Osteoblast (primary cell): ENCODE results near the gene TMEM61. TPM values are rescaled to one million over a fixed set of nuclear protein-coding genes. Genes with fewer than 3 reads are reported as not detected.

Source experiments
- DNase-seq: peaks from one replicate; pipeline ENCODE4 v3.0.0; 2011; ENCODE audit warnings: low spot score, mixed read lengths; ENCODE audit not compliant: insufficient read length; ENCODE audit errors: missing footprints
- H2AFZ ChIP-seq: 2 replicates; pipeline ENCODE4 v1.6.0; 2011; ENCODE audit warnings: mild to moderate bottlenecking, low read length
- H3K27ac ChIP-seq: 2 replicates; pipeline ENCODE4 v1.5.1; 2011; ENCODE audit warnings: mild to moderate bottlenecking, low read depth, low read length, moderate library complexity
- H3K27me3 ChIP-seq: 2 replicates; pipeline ENCODE4 v1.6.0; 2012; ENCODE audit warnings: mild to moderate bottlenecking, control low read depth, inconsistent platforms, low read length, moderate library complexity; ENCODE audit not compliant: insufficient read depth
- H3K36me3 ChIP-seq: 2 replicates; pipeline ENCODE4 v1.5.1; 2011; ENCODE audit warnings: mild to moderate bottlenecking, low read length, control low read depth, moderate library complexity; ENCODE audit not compliant: insufficient read depth
- H3K4me1 ChIP-seq: 2 replicates; pipeline ENCODE4 v1.5.1; 2011; ENCODE audit warnings: mild to moderate bottlenecking, low read length, control low read depth, moderate library complexity; ENCODE audit not compliant: insufficient read depth
- H3K4me2 ChIP-seq: 2 replicates; pipeline ENCODE4 v1.6.0; 2011; ENCODE audit warnings: mild to moderate bottlenecking, low read length; ENCODE audit not compliant: insufficient read depth
- H3K4me3 ChIP-seq: fragments of 200-600 bp; sonication (generic); 3 replicates; pipeline ENCODE4 v1.5.1; 2012; ENCODE audit warnings: mild to moderate bottlenecking, low read length, inconsistent platforms; ENCODE audit not compliant: insufficient read depth
- H3K79me2 ChIP-seq: 2 replicates; pipeline ENCODE4 v1.6.0; 2012; ENCODE audit warnings: mild to moderate bottlenecking, low read length, control low read depth, inconsistent platforms; ENCODE audit not compliant: insufficient read depth
- H3K9me3 ChIP-seq: 2 replicates; pipeline ENCODE4 v1.5.1; 2011; ENCODE audit warnings: low read depth, low read length, control low read depth
- H4K20me1 ChIP-seq: 2 replicates; pipeline ENCODE4 v1.6.0; 2012; ENCODE audit warnings: mild to moderate bottlenecking, low read length, control low read depth; ENCODE audit not compliant: insufficient read depth
- CTCF ChIP-seq: IDR thresholded peaks from 2 replicates; pipeline ENCODE4 v1.5.1; 2011; ENCODE audit warnings: mild to moderate bottlenecking, low read depth, low read length, moderate library complexity; ENCODE audit errors: extremely low read depth
- total RNA-seq: library from RNA; depleted of rRNA; stranded (reverse); fragments of >200 nt; gene quantifications from 2 replicates; pipeline ENCODE4 v1.2.3, GENCODE V29; 2012

The TMEM61 gene
- total RNA-seq, 1 donor: not detected

- no peaks in the 10 kb centered on the region for H4K20me1 ChIP-seq
- DNase-seq: peak; percentile 63
These were observed 27.3 kb upstream of the TMEM61 start for GRCh38 chr1:54952950-54953718.

DNA sequence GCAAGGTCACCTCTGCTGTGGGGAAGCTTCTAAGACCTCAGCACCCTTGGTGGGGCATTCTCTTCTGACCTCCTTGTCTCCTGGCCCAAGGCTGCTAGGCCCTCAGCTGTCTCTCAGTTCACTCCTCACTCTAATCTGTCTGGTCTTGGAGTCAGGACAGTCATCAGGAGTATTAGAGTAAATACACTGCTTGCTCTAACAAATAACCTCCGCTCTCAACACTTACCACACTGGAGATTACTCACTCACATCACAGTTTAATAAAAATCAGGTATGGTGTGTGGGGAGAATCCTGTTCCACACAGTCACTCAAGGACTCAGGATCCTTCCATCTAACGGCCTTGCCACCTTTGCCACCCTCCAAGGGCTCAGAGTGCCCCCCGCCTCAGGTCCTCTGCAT lies 26.6 kb upstream of the TMEM61 start:
- Histone ChIP-seq H3K79me2 (no peaks in the 10 kb centered on the region), H3K4me1 (peaks cover 10% of the 10 kb centered on the region), H4K20me1 (no peaks in the 10 kb centered on the region), H3K9me3 (peaks cover 2% of the 10 kb centered on the region), H3K27me3 (no peaks in the 10 kb centered on the region), H3K4me3 (no peak overlapping the region), H3K27ac (no peak overlapping the region), H2AFZ (no peak overlapping the region), H3K36me3 (no peaks in the 10 kb centered on the region), H3K4me2 (no peak overlapping the region)
- DNase-seq: peak; percentile 38
- TF ChIP-seq CTCF: no peak

More at GRCh38 chr1:54952950-54953718, 27.3 kb upstream of the TMEM61 start:
- H3K79me2 ChIP-seq: no peaks in the 10 kb centered on the region
- peaks cover 10% of the 10 kb centered on the region for H3K4me1 ChIP-seq
- H3K36me3 ChIP-seq: no peaks in the 10 kb centered on the region
- H2AFZ ChIP-seq: no peak overlapping the region
- H3K9me3 ChIP-seq: peaks cover 2% of the 10 kb centered on the region
- H3K4me2 ChIP-seq: no peak overlapping the region
- TF ChIP-seq CTCF: no peak
- no peak overlapping the region for H3K27ac ChIP-seq
- H3K27me3 ChIP-seq: no peaks in the 10 kb centered on the region
- no peak overlapping the region for H3K4me3 ChIP-seq

GRCh38 chr1:54955359-54955758 lies 25.1 kb upstream of the TMEM61 start:
- H3K27me3 ChIP-seq: no peaks in the 10 kb centered on the region
- no peak for DNase-seq
- peaks cover 6% of the 10 kb centered on the region for H3K4me1 ChIP-seq
- H3K27ac ChIP-seq: peak overlapping the region; percentile 13
- H3K79me2 ChIP-seq: no peaks in the 10 kb centered on the region
- peaks cover 2% of the 10 kb centered on the region for H3K9me3 ChIP-seq
- H3K36me3 ChIP-seq: no peaks in the 10 kb centered on the region
- TF ChIP-seq CTCF: no peak
- H2AFZ ChIP-seq: peak overlapping the region; percentile 50
- no peak overlapping the region for H3K4me3 ChIP-seq
- no peak overlapping the region for H3K4me2 ChIP-seq
- no peaks in the 10 kb centered on the region for H4K20me1 ChIP-seq

DNA sequence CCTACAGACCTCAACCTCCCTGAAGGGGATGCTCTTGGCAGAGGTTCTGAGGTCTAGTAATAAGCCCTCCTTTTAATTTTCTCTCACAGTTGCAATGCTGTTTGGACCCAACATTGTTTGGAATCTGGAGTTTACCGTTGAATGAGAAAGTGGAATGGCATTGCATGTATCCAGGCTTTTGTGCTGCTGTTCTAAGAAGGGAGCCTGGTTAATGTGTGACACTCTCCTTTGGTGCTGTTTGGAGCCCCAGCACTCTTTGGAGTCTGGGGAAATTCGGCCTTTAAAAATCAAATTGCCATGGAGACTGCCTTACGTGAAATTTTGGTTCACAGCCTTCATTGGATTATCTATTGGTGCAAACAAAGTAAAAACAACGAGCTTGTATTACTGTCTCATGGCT lies 23.7 kb upstream of the TMEM61 start:
- peaks cover 2% of the 10 kb centered on the region for H3K9me3 ChIP-seq
- no peaks in the 10 kb centered on the region for H3K36me3 ChIP-seq
- DNase-seq: no peak
- no peak overlapping the region for H3K4me3 ChIP-seq
- H3K79me2 ChIP-seq: no peaks in the 10 kb centered on the region
- no peaks in the 10 kb centered on the region for H3K27me3 ChIP-seq
- H2AFZ ChIP-seq: no peak overlapping the region
- no peak overlapping the region for H3K27ac ChIP-seq
- H3K4me1 ChIP-seq: peaks cover 3% of the 10 kb centered on the region
- no peak for TF ChIP-seq CTCF
- H3K4me2 ChIP-seq: no peak overlapping the region
- H4K20me1 ChIP-seq: no peaks in the 10 kb centered on the region
